ENCODE results near the gene GABRG3. TPM values are rescaled to one million over a fixed set of nuclear protein-coding genes. Genes with fewer than 3 reads are reported as not detected.

GABRG3 gene
- total RNA-seq, 1 experiment from 2014 or later: not detected

- Histone ChIP-seq H3K36me3 (ENCODE audit: control insufficient read depth in 1 of 2, insufficient read depth in 2 of 2, low read length in 2 of 2) (no peaks in the 10 kb centered on the region), H2AFZ (ENCODE audit: low read depth, low read length, poor library complexity, severe bottlenecking) (no peak overlapping the region), H3K27ac (ENCODE audit: low read depth, low read length) (no peak overlapping the region), H3K79me2 (ENCODE audit: insufficient read depth, low read length) (no peaks in the 10 kb centered on the region), H3K9me2 (ENCODE audit: insufficient read depth) (no peaks in the 10 kb centered on the region), H3K4me1 (ENCODE audit: control insufficient read depth in 1 of 2, insufficient read depth in 2 of 2, low read length in 2 of 2) (no peaks in the 10 kb centered on the region), H3K4me2 (ENCODE audit: low read length) (no peak overlapping the region), H3K27me3 (ENCODE audit: insufficient read depth, low read length) (no peaks in the 10 kb centered on the region), H3K9me3 (ENCODE audit: control insufficient read depth in 1 of 2, insufficient read depth in 1 of 2, low read depth in 1 of 2, low read length in 2 of 2) (peaks cover 33 to 61% of the 10 kb centered on the region in 2 experiments; a peak in 2 of 4 replicates), H3K4me3 (replicated peaks in 1 of 2; ENCODE audit: low read depth in 1 of 2, low read length in 2 of 2) (no peak overlapping the region), H3K9ac (ENCODE audit: low read length) (no peak overlapping the region), H4K20me1 (ENCODE audit: insufficient read depth) (no peaks in the 10 kb centered on the region)
- no peak for ATAC-seq
- ChIA-PET RAD21 (ENCODE audit: low non-redundant PET in 1 of 2, low total read pairs in 2 of 2, uncharacterized antibody in 2 of 2, unreplicated experiment in 2 of 2) (no interaction called here), POLR2A (no interaction called here), CTCF (no interaction called here)
- TF ChIP-seq JUND (IDR thresholded peaks at IDR 0.05) (no peak), EZH2phosphoT487 (IDR thresholded peaks at IDR 0.05; ENCODE audit: borderline replicate concordance) (no peak), TCF7L2 (IDR thresholded peaks at IDR 0.05; ENCODE audit: borderline replicate concordance, extremely low read depth, insufficient read depth, insufficient read length) (no peak), EZH2 (IDR thresholded peaks at IDR 0.05) (no peak), POLR2AphosphoS5 (IDR thresholded peaks at IDR 0.05; ENCODE audit: low read depth, low read length) (no peak)
- TF ChIP-seq, protein P1, sequence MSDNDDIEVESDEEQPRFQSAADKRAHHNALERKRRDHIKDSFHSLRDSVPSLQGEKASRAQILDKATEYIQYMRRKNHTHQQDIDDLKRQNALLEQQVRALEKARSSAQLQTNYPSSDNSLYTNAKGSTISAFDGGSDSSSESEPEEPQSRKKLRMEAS (IDR thresholded peaks at IDR 0.05): no peak
- TF ChIP-seq, protein P2, sequence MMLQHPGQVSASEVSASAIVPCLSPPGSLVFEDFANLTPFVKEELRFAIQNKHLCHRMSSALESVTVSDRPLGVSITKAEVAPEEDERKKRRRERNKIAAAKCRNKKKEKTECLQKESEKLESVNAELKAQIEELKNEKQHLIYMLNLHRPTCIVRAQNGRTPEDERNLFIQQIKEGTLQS (IDR thresholded peaks at IDR 0.05): no peak
- BruUV-seq (replicated peaks): no TSS peak
- intact Hi-C loops (cut with micrococcal nuclease): no loop called here
- DNase-seq (ENCODE audit: low read depth, low spot score): no peak
Measured at GRCh38 chr15:27134481-27134880, 163.5 kb downstream of the GABRG3 start.

GRCh38 chr15:27135151-27135550 lies 164.2 kb downstream of the GABRG3 start:
- Histone ChIP-seq H3K9me2 (ENCODE audit: insufficient read depth) (no peaks in the 10 kb centered on the region), H3K4me1 (ENCODE audit: control insufficient read depth in 1 of 2, insufficient read depth in 2 of 2, low read length in 2 of 2) (no peaks in the 10 kb centered on the region), H3K27ac (ENCODE audit: low read depth, low read length) (no peak overlapping the region), H3K9ac (ENCODE audit: low read length) (no peak overlapping the region), H2AFZ (ENCODE audit: low read depth, low read length, poor library complexity, severe bottlenecking) (no peak overlapping the region), H3K9me3 (ENCODE audit: control insufficient read depth in 1 of 2, insufficient read depth in 1 of 2, low read depth in 1 of 2, low read length in 2 of 2) (peaks cover 36 to 64% of the 10 kb centered on the region in 2 experiments; a peak in 2 of 4 replicates), H4K20me1 (ENCODE audit: insufficient read depth) (no peaks in the 10 kb centered on the region), H3K4me3 (replicated peaks in 1 of 2; ENCODE audit: low read depth in 1 of 2, low read length in 2 of 2) (no peak overlapping the region), H3K36me3 (ENCODE audit: control insufficient read depth in 1 of 2, insufficient read depth in 2 of 2, low read length in 2 of 2) (no peaks in the 10 kb centered on the region), H3K79me2 (ENCODE audit: insufficient read depth, low read length) (no peaks in the 10 kb centered on the region), H3K4me2 (ENCODE audit: low read length) (no peak overlapping the region), H3K27me3 (ENCODE audit: insufficient read depth, low read length) (no peaks in the 10 kb centered on the region)
- BruUV-seq (replicated peaks): no TSS peak
- ChIA-PET RAD21 (ENCODE audit: low non-redundant PET in 1 of 2, low total read pairs in 2 of 2, uncharacterized antibody in 2 of 2, unreplicated experiment in 2 of 2) (no interaction called here), POLR2A (no interaction called here), CTCF (no interaction called here)
- TF ChIP-seq, protein P3, sequence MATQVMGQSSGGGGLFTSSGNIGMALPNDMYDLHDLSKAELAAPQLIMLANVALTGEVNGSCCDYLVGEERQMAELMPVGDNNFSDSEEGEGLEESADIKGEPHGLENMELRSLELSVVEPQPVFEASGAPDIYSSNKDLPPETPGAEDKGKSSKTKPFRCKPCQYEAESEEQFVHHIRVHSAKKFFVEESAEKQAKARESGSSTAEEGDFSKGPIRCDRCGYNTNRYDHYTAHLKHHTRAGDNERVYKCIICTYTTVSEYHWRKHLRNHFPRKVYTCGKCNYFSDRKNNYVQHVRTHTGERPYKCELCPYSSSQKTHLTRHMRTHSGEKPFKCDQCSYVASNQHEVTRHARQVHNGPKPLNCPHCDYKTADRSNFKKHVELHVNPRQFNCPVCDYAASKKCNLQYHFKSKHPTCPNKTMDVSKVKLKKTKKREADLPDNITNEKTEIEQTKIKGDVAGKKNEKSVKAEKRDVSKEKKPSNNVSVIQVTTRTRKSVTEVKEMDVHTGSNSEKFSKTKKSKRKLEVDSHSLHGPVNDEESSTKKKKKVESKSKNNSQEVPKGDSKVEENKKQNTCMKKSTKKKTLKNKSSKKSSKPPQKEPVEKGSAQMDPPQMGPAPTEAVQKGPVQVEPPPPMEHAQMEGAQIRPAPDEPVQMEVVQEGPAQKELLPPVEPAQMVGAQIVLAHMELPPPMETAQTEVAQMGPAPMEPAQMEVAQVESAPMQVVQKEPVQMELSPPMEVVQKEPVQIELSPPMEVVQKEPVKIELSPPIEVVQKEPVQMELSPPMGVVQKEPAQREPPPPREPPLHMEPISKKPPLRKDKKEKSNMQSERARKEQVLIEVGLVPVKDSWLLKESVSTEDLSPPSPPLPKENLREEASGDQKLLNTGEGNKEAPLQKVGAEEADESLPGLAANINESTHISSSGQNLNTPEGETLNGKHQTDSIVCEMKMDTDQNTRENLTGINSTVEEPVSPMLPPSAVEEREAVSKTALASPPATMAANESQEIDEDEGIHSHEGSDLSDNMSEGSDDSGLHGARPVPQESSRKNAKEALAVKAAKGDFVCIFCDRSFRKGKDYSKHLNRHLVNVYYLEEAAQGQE (IDR thresholded peaks at IDR 0.05; ENCODE audit: low read depth): no peak
- intact Hi-C loops (cut with micrococcal nuclease): no loop called here
- ATAC-seq (no peak), DNase-seq (ENCODE audit: low read depth, low spot score) (no peak)

All from HCT116 (cell line).